Measurements from ENCODE around the gene MAST4. TPM values are rescaled to one million over a fixed set of nuclear protein-coding genes. Genes with fewer than 3 reads are reported as not detected.
A peak's percentile ranks its signal among the peaks of the same experiment; 100 is the strongest.

The MAST4 gene
- total and polyA plus RNA-seq, 2 experiments from 2014 or later = 4.2 to 6.0 TPM

GRCh38 chr5:66708368-66708767, 112.2 kb downstream of the MAST4 start:
- H3K9me3 ChIP-seq (ENCODE audit: low read depth) = no peaks in the 10 kb centered on the region
- 64 to 70% methylated on average over 1 of the region's 1 CpG for WGBS, 2 experiments (ENCODE audit: low coverage in 1 of 2, low lambda C conversion rate in 2 of 2, missing lambda C conversion rate in 2 of 2)
- DNase-seq = no peak
- TF ChIP-seq EZH2 (IDR thresholded peaks at IDR 0.05; ENCODE audit: insufficient read depth, poor library complexity, severe bottlenecking) (no peak), EZH2phosphoT487 (IDR thresholded peaks at IDR 0.05; ENCODE audit: insufficient read depth, low read depth) (no peak)
- no peak overlapping the region for H3K4me3 ChIP-seq
- no peak overlapping the region for H3K9ac ChIP-seq
- in situ Hi-C loops (cut with MboI) = no loop called here
- no peaks in the 10 kb centered on the region for H3K79me2 ChIP-seq (ENCODE audit: insufficient read depth)
- no peaks in the 10 kb centered on the region for H3F3A ChIP-seq (ENCODE audit: insufficient read depth)
- H3K9me2 ChIP-seq (ENCODE audit: insufficient read depth) = no peaks in the 10 kb centered on the region
- no peak overlapping the region for H3K27ac ChIP-seq
- H3K36me3 ChIP-seq (ENCODE audit: low read depth) = no peaks in the 10 kb centered on the region
- H4K20me1 ChIP-seq (ENCODE audit: insufficient read depth) = no peaks in the 10 kb centered on the region
- H3K27me3 ChIP-seq (replicated peaks; ENCODE audit: insufficient read depth) = no peaks in the 10 kb centered on the region
- H3K4me2 ChIP-seq (ENCODE audit: unreplicated experiment) = no peak overlapping the region
- peaks cover 9% of the 10 kb centered on the region; the same call in 1 of the 2 replicates for H3K4me1 ChIP-seq (ENCODE audit: insufficient read depth)
- no peak overlapping the region for H2AFZ ChIP-seq

GRCh38 chr5:66710557-66711088, 114.4 kb downstream of the MAST4 start:
- H3K4me2 ChIP-seq (ENCODE audit: unreplicated experiment) = no peak overlapping the region
- no peak overlapping the region for H2AFZ ChIP-seq
- H3K9me2 ChIP-seq (ENCODE audit: insufficient read depth) = no peaks in the 10 kb centered on the region
- H3K36me3 ChIP-seq (ENCODE audit: low read depth) = no peaks in the 10 kb centered on the region
- DNase-seq = peak; percentile 68
- 41 to 42% methylated on average over 5 of the region's 5 CpGs for WGBS, 2 experiments (ENCODE audit: low coverage in 1 of 2, low lambda C conversion rate in 2 of 2, missing lambda C conversion rate in 2 of 2)
- no peaks in the 10 kb centered on the region for H4K20me1 ChIP-seq (ENCODE audit: insufficient read depth)
- H3F3A ChIP-seq (ENCODE audit: insufficient read depth) = no peaks in the 10 kb centered on the region
- no peak for TF ChIP-seq EZH2 (IDR thresholded peaks at IDR 0.05; ENCODE audit: insufficient read depth, poor library complexity, severe bottlenecking)
- no peak for TF ChIP-seq EZH2phosphoT487 (IDR thresholded peaks at IDR 0.05; ENCODE audit: insufficient read depth, low read depth)
- H3K4me3 ChIP-seq = no peak overlapping the region
- no peaks in the 10 kb centered on the region; the same call in 1 of the 2 replicates for H3K4me1 ChIP-seq (ENCODE audit: insufficient read depth)
- H3K79me2 ChIP-seq (ENCODE audit: insufficient read depth) = no peaks in the 10 kb centered on the region
- H3K9me3 ChIP-seq (ENCODE audit: low read depth) = no peaks in the 10 kb centered on the region
- H3K9ac ChIP-seq = no peak overlapping the region
- H3K27me3 ChIP-seq (replicated peaks; ENCODE audit: insufficient read depth) = no peaks in the 10 kb centered on the region
- in situ Hi-C loops (cut with MboI) = no loop called here
- H3K27ac ChIP-seq = no peak overlapping the region

GRCh38 chr5:66713998-66714397, 117.8 kb downstream of the MAST4 start:
- no peak overlapping the region for H3K27ac ChIP-seq
- WGBS, 2 experiments (ENCODE audit: low coverage in 1 of 2, low lambda C conversion rate in 2 of 2, missing lambda C conversion rate in 2 of 2) = 76 to 79% methylated on average over 3 of the region's 3 CpGs
- no peaks in the 10 kb centered on the region for H4K20me1 ChIP-seq (ENCODE audit: insufficient read depth)
- TF ChIP-seq EZH2 (IDR thresholded peaks at IDR 0.05; ENCODE audit: insufficient read depth, poor library complexity, severe bottlenecking) (no peak), EZH2phosphoT487 (IDR thresholded peaks at IDR 0.05; ENCODE audit: insufficient read depth, low read depth) (no peak)
- no peaks in the 10 kb centered on the region for H3K79me2 ChIP-seq (ENCODE audit: insufficient read depth)
- no peaks in the 10 kb centered on the region; the same call in 1 of the 2 replicates for H3K4me1 ChIP-seq (ENCODE audit: insufficient read depth)
- DNase-seq = peak; percentile 64
- H3K36me3 ChIP-seq (ENCODE audit: low read depth) = no peaks in the 10 kb centered on the region
- H3K9me3 ChIP-seq (ENCODE audit: low read depth) = no peaks in the 10 kb centered on the region
- H2AFZ ChIP-seq = no peak overlapping the region
- H3K9me2 ChIP-seq (ENCODE audit: insufficient read depth) = no peaks in the 10 kb centered on the region
- in situ Hi-C loops (cut with MboI) = no loop called here
- H3K9ac ChIP-seq = no peak overlapping the region
- no peak overlapping the region for H3K4me3 ChIP-seq
- H3F3A ChIP-seq (ENCODE audit: insufficient read depth) = no peaks in the 10 kb centered on the region
- H3K4me2 ChIP-seq (ENCODE audit: unreplicated experiment) = no peak overlapping the region
- H3K27me3 ChIP-seq (replicated peaks; ENCODE audit: insufficient read depth) = no peaks in the 10 kb centered on the region

- no peaks in the 10 kb centered on the region for H3K27me3 ChIP-seq (replicated peaks; ENCODE audit: insufficient read depth)
- H3K36me3 ChIP-seq (ENCODE audit: low read depth) = no peaks in the 10 kb centered on the region
- no peak overlapping the region for H2AFZ ChIP-seq
- H3K27ac ChIP-seq = no peak overlapping the region
- H3F3A ChIP-seq (ENCODE audit: insufficient read depth) = no peaks in the 10 kb centered on the region
- no peak overlapping the region for H3K4me2 ChIP-seq (ENCODE audit: unreplicated experiment)
- H3K9me2 ChIP-seq (ENCODE audit: insufficient read depth) = no peaks in the 10 kb centered on the region
- no peak overlapping the region for H3K9ac ChIP-seq
- in situ Hi-C loops (cut with MboI) = no loop called here
- no peaks in the 10 kb centered on the region for H4K20me1 ChIP-seq (ENCODE audit: insufficient read depth)
- no peak for TF ChIP-seq EZH2phosphoT487 (IDR thresholded peaks at IDR 0.05; ENCODE audit: insufficient read depth, low read depth)
- no peaks in the 10 kb centered on the region for H3K9me3 ChIP-seq (ENCODE audit: low read depth)
- H3K4me1 ChIP-seq (ENCODE audit: insufficient read depth) = no peaks in the 10 kb centered on the region
- 42 to 49% methylated on average over 6 of the region's 6 CpGs for WGBS, 2 experiments (ENCODE audit: low coverage in 1 of 2, low lambda C conversion rate in 2 of 2, missing lambda C conversion rate in 2 of 2)
- DNase-seq = no peak
- H3K4me3 ChIP-seq = no peak overlapping the region
- no peaks in the 10 kb centered on the region for H3K79me2 ChIP-seq (ENCODE audit: insufficient read depth)
These were observed 121.5 kb downstream of the MAST4 start for GRCh38 chr5:66717455-66718373.
